SW 1271 (cell line): Measurements from ENCODE around the gene UGT2B17.
"Not testable (repeated sequence)": the region's sequence is repeated elsewhere in the genome, so short reads cannot be mapped to it uniquely, and the experiment has no call there.

ENCODE experiments used
- DNase-seq, 2 experiments: peaks; one replicate each; lab custom pipeline; 2025; lab: John Stamatoyannopoulos, UW

UGT2B17 gene

DNA sequence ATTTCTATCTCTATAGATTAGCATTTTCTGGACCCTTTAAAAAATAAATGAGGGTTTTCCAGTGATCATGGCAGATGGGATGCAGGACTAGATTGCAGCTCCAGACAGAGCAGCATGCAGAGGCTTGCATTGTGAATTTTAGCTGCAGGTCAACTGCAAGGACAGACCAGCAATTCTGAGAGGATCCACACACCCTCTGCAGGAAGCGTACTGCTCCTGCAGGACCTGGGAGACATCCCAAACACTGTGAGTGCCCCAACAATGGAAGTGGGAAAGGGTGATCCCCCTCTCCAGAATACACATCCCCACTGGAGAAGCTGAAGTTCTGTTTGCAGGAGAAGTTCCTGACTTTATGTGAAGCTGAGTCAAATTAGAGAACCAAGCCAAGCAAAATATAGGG is 7.1 kb downstream of the UGT2B17 start:
- DNase-seq: not testable (repeated sequence)

DNA sequence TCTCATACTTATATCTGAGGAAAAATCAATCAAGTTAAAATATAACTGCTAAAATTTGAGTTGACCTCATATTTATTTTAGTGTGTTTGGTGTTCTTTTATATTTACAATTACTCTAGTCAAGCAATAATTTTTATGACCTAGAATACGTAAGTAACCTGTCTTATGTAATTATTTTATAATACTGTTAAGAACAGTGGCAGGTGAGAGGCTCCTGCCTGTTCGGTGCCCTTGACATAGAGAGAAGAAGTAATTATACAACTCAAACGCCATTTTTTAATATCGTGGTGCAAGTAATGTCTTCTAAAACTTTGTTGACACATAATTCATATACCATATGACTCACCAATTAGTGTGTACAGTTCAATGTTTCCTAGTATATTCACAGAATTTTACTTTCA is 7.6 kb downstream of the UGT2B17 start:
- not testable (repeated sequence) for DNase-seq

DNA sequence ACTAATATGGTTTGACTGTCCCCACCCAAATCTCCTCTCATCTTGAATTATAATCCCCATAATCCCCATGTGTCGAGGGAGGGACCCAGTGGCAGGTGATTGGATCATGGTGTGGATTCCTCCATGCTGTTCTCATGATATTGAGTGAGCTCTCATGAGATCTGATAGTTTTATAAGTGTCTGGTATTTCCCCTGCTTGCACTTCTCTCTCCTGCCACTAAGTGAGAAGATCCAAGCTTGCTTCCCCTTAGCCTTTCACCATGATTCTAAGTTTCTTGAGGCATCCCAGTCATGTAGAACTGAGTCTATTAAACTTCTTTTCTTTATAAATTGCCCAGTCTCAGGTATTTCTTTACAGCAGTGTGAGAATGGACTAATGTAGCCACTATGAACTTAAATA is 9.8 kb downstream of the UGT2B17 start:
- not testable (repeated sequence) for DNase-seq

DNA sequence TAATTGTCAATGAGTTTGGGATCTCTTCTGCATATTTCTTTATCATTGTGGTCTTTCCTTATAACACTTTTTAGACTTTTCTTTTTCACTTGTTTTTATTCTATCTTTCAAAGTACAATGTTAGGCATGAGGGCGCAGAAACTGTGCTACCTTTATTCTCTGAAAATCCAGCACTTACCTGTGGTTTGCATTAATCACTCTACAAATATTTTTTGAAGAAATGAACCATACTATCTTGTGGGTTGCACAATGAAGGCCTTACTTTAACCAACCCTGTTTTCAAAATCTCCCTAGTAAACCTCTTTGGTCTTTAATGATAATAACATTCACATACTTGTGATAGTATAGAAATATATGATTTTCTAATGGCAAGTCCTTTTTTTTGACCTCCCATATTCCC is 11.0 kb downstream of the UGT2B17 start:
- DNase-seq: not testable (repeated sequence)

DNA sequence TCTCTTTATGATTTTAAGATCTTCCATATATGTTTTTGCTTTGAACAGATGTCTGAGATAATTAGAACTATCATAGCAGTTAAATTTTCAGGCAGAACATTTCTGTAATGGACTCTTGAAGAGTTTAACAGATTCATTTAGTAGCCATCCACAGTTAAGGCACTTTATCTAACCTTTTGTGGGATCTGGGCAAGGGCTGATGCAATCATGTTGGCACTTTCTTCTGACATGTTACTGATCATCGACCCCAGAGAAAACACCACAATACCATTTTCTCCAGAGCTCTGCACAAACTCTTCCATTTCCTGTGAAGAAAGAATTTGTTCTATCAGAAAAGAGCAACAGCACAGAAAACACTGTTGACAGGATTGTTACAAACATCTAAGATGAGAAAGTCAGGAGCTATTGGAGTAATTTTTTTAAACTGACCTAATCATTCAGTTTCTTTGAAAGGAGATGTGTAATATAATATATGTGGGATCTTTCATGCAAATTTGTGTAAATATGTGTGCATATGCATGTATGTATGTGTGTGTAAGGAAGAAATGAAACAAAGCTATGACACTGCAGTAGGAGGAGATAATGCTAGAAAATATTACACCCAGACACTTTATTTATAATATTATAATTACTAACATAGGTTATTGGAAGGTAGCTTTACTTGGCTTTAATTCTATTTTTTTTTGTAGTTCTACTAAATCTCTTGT is 15.6 kb downstream of the UGT2B17 start:
- DNase-seq: not testable (repeated sequence)

DNA sequence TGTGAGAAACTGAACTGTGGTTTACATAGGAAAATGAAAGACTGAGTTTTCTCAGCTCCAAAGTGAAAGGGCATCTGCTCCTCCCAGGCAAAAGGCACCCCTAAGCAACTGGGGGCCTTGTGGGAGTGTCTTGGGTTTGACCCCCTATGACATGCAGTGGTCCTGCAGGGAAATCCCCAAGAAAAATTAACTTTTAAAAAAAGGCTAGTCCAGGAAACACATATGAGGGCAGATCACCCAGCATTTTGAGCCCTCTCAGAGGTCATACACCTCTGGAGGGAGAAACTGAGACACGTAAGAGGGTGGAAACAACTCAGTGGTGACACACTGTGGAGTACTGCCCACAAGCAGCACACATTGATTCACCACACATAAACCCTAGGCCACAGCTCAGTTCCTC is 22.3 kb downstream of the UGT2B17 start:
- not testable (repeated sequence) for DNase-seq

DNA sequence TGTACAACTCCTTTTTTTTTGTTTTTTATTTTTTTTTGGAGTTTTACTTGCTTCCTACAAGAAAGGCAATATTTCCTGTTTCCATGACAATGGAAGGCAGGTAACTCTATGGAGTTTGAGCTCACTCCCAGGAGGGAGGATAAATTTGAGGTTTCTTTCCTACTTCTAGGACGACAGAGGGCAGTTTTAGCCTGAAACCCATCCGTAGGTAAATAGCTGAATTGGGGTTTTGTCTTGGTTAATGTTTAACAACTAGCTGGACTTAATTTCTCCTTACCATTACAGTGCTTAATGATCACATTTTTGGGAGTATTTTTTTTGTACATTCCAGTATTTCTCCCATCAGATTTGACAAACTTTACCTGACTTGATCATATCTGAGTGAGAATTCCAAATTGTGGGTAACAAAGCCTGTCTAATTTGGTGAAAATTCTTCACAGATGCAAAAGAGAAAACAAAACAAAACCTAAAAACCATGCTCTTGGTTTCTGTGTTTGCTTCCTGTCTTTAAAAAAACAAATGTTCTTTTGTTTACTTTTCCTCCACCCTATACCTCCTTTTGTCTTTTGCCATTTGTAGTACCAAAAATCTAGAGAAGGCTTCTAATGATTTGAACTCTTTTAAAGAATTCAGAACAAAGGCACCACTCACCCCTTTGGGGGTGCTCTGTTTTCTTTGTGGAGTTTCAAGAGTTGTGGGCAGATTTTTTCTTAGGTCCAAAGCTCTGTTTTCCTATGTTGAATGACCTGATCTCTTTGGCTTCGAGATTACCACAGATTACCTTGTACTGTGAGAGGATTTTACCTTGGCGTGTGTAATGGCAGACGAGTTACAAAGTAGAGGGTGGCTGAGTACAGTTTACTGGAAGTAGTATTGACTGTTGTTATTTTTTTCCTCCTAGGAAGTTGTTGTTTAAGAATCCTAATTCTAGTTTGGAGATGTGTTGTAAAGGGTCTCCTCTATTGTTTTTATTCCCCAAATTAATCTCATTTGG is 23.0 kb downstream of the UGT2B17 start:
- DNase-seq: not testable (repeated sequence)

DNA sequence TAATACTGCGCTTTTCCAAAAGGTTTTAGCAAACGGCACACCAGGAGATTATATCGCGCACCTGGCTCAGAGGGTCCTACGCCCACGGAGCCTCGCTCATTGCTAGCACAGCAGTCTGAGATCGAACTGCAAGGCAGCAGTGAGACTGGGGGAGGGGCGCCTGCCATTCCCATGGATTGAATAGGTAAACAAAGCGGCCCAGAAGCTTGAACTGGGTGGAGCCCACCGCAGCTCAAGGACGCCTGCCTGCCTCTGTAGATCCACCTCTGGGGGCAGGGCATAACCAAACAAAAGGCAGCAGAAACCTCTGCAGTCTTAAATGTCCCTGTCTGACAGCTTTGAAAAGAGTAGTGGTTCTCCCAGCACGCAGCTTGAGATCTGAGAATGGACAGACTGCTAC is 33.4 kb downstream of the UGT2B17 start:
- DNase-seq: not testable (repeated sequence)

DNA sequence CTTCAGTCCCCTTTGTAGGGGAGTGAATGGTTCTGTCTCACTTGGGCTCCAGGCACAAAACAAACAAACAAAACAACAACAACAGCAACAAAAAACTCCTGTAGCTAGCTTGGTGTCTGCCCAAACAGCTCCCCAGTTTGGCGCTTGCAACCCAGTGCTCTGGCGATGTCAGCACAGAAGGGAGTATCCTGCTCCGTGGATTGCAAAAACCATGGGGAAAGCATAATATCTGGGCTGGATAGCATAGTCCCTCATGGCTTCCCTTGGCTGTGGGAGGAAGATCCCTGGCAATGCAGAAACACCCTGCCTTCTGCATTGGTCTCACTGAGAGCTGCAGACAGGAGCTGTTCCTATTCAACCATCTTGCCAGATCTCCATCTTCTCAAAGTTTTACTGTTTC is 39.7 kb downstream of the UGT2B17 start:
- DNase-seq: no peak

DNA sequence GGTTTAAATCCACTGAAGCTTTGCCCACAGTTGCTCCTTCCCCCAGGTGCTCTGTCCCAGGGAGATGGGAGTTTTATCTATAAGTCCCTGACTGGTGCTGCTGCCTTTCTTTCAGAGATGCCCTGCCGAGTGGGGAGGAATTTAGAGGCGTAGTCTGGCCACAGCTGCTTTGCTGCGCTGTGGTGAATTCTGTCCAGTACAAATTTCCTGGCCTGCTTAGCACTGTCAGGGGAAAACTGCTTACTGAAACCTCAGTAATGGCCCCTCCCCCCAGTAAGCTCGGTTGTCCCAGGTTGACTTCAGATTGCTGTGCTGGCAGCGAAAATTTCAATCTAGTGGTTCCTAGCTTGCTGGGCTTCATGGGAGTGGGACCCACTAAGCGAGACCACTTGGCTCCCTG is 40.1 kb downstream of the UGT2B17 start:
- no peak for DNase-seq

DNA sequence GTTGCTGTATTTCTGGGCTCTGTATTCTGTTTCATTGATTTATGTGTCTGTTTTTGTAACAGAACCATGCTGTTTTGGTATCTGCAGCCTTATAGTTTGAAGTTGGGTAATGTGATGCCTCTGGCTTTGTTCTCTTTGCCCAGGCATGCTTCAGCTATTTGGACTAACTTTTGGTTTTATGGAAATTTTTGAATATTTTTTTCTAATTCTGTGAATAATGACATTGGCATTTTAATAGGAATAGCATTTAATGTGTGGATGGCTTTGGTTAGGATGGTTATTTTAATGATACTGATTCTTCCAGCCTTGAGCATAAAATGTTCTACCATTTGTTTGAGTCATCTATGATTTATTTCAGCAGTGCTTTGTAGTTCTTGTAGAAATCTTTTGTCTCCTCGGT is 53.9 kb downstream of the UGT2B17 start:
- DNase-seq: not testable (repeated sequence)

DNA sequence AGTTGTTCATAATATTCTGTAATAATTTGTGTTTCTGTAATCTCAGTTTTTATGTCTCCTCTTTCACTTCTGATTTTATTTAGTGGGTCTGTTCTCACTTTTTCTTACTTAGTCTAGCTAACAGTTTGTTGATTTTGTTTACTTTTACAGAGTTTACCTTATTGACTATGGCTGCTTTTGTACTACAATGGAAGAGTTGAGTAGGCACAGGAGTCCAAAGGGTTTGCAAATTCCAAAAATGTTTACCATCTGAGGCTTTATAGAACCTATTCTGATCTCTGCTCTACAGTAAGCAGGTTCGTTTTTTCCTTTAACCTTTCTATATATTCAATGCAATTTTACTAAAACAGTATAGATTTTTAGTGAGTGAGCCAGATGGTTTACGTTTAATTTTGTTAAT is 55.1 kb downstream of the UGT2B17 start:
- no peak for DNase-seq

DNA sequence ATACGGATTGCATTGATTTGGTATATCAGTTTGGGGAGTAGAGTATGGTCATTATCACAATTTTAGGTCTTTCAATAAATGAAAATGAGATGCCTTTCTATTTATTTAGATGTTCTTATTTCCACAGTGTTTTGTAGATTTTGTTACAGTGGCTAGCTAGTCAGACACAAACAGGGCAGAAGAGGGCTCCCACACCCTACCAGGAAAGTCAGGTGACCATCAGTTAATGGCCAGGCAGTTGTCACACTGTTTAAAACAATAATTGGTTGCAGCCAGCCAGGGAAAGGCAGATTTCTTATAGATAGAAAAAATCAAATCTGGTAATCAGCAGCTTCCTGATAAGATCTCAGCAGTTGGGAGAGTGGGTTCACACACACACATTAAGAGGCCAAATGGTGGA is 57.2 kb downstream of the UGT2B17 start:
- no peak for DNase-seq

DNA sequence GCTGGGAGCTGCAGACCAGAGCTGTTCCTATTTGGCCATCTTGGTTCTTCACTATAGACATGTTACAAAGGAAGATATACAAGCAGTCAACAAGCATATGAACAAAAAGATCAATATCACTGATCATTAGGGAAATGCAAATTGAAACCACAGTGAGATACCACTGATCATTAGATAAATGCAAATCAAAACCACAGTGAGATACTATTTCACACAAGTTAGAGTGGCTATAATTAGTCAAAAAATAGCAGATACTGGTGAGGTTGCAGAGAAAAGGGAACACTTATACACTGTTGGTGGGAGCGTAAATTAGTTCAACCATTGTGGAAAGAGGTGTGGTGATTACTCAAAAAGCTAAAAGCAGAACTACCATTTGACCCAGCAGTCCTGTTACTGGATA is 70.7 kb downstream of the UGT2B17 start:
- not testable (repeated sequence) for DNase-seq

DNA sequence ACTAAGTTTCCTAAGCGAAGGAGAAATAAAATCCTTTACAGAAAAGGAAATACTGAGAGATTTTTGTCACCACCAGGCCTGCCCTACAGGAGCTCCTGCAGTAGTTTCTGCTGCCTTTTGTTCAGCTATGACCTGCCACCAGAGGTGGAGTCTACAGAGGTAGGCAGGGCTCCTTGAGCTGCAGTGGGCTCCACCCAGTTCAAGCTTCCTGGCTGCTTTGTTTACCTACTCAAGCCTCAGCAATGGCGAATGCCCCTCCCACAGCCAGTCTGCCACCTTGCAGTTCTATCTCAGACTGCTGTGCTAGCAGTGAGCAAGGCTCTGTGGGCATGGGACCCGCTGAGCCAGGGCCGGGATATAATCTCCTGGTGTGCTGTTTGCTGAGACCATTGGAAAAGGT is 71.3 kb downstream of the UGT2B17 start:
- not testable (repeated sequence) for DNase-seq

DNA sequence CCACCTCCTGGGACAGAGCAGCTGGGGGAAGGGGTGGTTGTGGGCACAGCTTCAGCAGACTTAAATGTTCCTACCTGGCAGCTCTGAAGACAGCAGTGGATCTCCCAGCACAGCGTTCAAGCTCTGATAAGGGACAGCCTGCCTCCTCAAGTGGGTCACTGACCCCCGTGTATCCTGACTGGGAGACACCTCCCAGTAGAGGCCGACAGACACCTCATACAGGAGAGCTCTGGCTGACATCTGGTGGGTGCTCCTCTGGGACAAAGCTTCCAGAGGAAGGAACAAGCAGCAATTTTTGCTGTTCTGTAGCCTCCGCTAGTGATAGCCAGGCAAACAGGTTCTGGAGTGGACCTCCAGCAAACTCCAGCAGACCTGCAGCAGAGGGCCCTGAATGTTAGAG is 72.7 kb downstream of the UGT2B17 start:
- DNase-seq: not testable (repeated sequence)

DNA sequence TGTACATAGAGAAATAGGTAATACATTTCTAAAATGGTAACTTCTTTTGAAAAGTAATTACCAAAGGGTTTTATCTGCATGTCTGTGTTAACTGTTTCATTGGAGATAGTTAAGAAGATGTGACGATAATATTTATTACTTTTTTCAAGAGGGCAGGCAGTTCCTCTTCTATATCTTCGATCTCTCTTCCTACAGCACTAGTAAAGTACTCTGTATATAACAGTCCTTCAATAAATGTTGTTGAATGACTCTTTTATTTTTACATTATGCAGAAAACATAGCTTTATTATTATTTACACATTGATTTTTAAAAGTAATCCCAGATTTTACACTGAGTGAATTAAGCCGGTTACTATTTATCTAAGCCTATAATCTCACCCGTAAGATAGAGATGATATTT is 77.1 kb downstream of the UGT2B17 start:
- DNase-seq: no peak

DNA sequence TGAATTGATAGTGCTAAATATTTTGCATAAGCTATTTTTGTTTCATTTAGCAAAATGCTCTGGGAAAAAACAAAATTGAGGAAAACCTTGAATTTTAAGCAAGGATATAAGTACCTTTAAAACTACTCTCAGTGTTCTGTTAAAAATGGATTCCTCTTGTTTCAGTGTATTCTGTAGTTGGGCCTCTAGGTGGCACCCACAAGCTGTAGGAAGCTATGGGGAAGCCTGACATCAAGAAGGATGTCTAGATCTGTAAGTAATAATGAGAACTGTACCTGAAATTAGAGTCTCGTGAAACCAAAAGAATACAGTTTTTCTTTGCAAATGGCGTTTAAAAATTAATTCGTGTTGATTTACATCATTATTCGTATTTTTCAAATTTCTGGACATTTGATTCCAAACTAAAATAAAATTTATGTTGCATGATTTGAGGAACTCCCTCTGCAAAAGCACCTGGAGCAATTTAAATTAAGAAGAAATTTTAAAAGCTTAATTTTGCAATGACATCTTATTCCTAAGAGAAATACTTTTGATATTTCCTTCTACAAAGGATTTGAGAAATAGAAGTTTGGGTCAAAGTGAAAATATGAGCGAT is 77.6 kb downstream of the UGT2B17 start:
- DNase-seq: peak in 1 of 2 experiments; percentile 44

DNA sequence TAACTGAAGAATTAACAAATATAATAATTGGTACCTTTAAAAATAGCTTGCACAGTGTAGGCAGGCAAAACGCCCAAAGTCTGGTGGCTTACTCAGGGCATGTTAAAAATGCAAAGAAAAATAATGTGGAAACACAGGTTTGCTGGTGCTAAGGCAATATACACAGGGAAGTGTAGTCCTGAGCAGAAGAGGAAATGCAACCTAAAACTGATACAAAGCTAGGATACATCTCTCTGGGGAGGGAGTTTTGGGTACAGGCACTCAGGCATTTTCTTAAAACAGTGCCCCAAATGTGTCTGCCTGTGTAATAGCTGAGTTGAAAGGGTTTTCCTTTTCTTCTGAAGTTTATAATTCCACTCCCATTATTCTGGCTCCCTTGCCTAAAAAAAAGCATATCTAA is 81.4 kb downstream of the UGT2B17 start:
- DNase-seq: no peak

DNA sequence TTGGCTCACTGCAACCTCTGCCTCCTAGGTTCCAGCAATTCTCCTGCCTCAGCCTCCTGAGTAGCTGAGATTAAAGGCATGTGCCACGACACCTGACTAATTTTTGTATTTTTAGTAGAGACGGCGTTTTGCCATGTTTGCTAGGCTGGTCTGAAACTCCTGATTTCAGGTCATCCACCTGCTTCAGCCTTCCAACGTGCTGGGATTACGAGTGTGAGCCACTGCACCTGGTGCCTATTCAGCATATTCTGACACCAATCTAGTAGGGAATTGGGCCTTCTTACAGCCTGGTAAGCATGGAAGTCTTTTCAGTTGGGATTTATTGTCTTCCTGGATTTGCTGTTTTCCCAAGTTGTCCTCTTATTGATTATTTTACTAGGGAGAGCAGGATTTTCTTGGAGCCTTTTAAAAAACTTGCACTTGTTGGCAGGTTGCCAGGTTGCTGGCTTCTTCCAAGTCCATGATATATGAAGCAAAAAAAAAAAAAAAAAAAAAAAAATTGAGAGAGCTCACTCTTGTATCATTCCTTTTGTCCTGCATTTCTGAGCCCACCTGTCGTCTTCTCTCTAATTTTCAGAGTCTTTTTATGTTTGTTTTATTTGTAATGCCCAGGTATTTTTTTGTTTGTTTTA is 85.2 kb downstream of the UGT2B17 start:
- DNase-seq: no peak

DNA sequence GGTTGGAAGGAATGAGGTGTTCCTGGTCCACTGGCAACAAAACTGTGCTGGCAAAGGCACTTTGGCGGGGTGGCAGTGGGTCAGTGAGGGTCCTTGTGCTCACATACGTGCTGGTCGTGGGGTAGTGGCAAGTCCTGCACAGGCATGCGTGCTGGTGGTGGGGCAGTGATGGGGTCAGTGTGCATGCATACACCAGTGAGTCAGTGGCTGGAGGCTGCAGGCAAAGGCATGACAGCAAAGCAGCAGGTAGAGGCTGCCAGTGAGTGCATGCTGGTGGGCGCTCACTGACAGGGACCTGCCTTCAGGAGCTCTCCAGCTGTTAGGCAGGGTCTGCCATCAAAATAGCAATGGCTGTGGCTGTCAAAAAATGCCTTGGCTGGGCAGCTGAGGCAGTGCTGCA is 86.8 kb downstream of the UGT2B17 start:
- no peak for DNase-seq
